ENCODE data around the gene RFPL2.

DNA sequence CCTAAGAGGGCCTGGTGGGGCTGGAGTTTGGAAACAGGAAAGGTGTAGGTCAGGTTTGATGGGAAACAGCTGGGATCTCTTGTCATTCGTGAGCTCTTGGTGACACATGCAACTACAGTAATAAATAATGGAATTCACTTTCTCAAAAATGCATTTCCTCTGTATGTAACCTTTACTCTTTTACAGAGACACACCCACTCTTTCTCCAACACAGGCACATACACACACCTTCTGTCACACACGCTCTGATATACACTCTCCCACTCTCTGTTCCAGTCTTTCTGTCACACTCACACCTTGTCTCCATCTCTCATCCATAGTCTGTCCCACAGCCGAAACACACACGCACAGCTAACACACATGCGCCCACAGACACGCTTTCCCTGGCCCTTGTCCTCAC lies 39.2 kb downstream of the RFPL2 start:
- TF ChIP-seq, protein P1, sequence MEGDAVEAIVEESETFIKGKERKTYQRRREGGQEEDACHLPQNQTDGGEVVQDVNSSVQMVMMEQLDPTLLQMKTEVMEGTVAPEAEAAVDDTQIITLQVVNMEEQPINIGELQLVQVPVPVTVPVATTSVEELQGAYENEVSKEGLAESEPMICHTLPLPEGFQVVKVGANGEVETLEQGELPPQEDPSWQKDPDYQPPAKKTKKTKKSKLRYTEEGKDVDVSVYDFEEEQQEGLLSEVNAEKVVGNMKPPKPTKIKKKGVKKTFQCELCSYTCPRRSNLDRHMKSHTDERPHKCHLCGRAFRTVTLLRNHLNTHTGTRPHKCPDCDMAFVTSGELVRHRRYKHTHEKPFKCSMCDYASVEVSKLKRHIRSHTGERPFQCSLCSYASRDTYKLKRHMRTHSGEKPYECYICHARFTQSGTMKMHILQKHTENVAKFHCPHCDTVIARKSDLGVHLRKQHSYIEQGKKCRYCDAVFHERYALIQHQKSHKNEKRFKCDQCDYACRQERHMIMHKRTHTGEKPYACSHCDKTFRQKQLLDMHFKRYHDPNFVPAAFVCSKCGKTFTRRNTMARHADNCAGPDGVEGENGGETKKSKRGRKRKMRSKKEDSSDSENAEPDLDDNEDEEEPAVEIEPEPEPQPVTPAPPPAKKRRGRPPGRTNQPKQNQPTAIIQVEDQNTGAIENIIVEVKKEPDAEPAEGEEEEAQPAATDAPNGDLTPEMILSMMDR (IDR thresholded peaks at IDR 0.05; ENCODE audit: insufficient read depth, low read length, poor library complexity, severe bottlenecking), result no peak
- TF ChIP-seq EZH2phosphoT487 (conservative IDR thresholded peaks at IDR 0.05; ENCODE audit: low read length), result no peak
